GM18909 (cell line): Measurements from ENCODE around the gene TBCD.
"Not testable (repeated sequence)": the region's sequence is repeated elsewhere in the genome, so short reads cannot be mapped to it uniquely, and the experiment has no call there.

ENCODE experiments used
- ATAC-seq: cut with Tn5 transposase; IDR thresholded peaks from one replicate; pipeline ENCODE4 v1.9.1; 2021; ENCODE audit warnings: mild to moderate bottlenecking; ENCODE audit not compliant: unreplicated experiment, poor library complexity

The TBCD gene

GRCh38 chr17:82942166-82943130 lies 190.6 kb downstream of the TBCD start:
- no peak for ATAC-seq

- no peak for ATAC-seq
These were observed 191.5 kb downstream of the TBCD start for GRCh38 chr17:82943339-82943738.

DNA sequence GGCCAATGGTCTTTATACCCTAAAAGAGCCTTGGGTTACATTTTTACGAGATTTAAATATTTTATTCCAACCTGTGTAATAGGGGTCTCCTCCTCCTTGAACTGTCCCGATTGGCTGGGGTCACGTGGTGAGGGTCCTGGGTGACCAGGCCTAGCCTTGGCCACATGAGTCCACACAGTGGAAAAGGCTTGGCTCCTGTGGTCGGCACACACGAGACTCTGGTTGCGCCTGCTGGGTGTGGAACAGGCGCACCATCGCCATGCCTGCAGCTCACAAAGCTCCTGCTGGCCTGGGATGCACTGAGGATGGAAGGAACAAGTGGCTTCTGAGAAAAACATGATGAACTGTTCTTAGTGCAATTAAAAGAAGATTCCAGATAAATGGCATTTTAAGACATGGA lies 191.9 kb downstream of the TBCD start:
- ATAC-seq = no peak

GRCh38 chr17:82944990-82945389 lies 193.1 kb downstream of the TBCD start:
- ATAC-seq = no peak

GRCh38 chr17:82946081-82946480 lies 194.2 kb downstream of the TBCD start:
- ATAC-seq = no peak

DNA sequence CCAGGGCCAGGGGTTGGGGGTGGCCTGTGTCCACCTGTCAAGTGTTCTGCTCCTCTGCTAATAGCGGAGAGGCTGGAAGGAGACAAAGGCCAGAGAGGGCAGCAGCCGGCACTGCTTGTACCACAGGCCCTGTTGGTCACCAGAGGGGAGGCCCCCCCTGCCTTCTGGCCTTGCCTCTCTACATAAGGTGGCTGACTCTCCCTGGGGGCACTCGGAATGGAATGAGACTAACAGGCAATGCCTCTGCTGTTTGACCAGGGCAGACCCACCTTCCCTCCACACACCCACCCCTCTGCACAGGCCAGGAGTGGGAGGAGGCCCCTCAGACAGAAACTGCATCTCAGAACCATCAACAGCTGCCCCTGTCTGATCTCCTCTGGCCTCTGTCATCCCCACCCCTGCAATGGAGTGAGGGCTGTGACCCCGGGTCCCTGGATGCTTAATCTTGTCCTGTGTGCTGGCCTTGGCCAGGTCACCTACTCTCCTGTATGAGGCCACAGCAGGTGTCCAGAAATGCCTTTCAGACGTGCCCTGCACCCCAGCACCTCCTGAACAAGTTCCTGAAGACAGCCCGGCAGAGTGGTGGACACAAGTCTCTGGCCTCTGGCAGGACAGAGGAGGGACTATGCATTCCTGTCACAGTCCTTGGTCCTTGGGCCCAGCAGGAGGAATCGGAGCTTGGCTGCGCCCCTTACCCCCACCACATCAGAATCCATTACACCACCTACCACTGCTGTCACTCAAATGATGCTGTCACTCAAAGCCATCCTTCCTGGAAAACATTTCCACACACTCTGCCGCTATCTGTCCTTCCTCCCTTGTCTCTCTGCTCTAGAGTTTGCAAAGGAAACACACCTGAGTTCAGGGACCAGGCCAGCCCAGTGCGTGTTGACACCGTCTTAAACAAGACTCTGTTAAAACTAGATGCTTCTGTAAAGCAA lies 195.5 kb downstream of the TBCD start:
- ATAC-seq = no peak

GRCh38 chr17:82948081-82948511 lies 196.2 kb downstream of the TBCD start:
- ATAC-seq = no peak

DNA sequence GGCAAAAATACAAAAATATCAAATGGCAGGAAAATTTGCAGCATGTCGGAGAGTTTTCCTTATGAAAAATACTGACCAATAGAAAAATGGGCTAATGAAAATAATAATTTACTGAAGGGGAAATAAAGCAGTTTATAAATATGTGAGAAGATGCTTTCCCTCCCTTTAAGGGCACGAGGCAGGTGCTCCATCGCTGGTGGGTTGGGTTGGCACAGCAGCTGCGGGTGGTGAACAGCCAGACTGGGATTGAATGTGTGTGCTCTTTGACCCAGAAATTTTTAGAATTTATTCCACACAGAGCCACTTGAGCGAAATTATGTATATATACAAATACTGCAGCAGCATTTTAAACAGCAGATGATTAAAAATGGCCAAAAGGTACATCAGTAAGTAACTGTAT lies 197.1 kb downstream of the TBCD start:
- ATAC-seq = no peak

DNA sequence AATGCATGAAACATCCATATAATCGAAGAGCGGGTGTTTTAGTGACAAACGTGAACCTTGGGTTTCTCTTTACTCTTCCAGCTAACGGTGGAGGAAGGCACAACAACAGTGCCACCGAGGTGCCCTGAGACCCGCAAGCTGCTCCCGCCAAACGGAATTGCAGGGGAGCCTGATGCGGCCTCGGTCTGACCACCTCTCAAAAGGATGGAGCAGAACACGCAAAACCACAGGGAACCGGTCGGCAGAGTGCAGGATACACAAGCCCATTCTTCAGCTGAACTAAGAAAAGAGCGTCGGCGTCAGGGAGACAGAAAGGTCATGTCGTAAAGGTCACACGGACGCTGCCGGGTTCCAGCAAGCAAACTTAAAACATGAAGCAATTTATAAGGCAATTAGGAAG lies 197.5 kb downstream of the TBCD start:
- no peak for ATAC-seq

- no peak for ATAC-seq
These were observed 198.1 kb downstream of the TBCD start for GRCh38 chr17:82949984-82950383.

- no peak for ATAC-seq
These were observed 198.7 kb downstream of the TBCD start for GRCh38 chr17:82950525-82951102.

DNA sequence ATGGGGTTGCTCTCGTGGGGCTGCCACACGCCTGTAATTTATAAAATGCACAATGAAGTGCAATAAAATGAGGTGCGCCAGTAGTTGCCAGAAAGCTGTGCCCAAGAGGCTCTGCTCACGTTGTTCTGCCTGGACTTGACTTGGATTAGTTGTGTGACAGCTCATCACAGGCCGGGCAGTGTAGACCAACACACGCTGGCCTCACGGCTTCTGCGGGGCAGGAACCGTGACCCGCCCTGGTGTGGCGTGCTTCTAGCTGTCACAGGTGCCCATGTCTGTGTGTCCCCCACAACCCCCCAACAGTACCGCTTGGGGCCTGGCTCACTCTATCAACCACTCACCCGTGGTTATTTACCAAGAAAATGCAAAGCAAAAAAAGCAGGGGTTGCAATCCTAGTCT lies 200.2 kb downstream of the TBCD start:
- no peak for ATAC-seq

GRCh38 chr17:82955106-82955505 lies 203.2 kb downstream of the TBCD start:
- not testable (repeated sequence) for ATAC-seq

- ATAC-seq = not testable (repeated sequence)
These were observed 203.8 kb downstream of the TBCD start for GRCh38 chr17:82955627-82956026.

DNA sequence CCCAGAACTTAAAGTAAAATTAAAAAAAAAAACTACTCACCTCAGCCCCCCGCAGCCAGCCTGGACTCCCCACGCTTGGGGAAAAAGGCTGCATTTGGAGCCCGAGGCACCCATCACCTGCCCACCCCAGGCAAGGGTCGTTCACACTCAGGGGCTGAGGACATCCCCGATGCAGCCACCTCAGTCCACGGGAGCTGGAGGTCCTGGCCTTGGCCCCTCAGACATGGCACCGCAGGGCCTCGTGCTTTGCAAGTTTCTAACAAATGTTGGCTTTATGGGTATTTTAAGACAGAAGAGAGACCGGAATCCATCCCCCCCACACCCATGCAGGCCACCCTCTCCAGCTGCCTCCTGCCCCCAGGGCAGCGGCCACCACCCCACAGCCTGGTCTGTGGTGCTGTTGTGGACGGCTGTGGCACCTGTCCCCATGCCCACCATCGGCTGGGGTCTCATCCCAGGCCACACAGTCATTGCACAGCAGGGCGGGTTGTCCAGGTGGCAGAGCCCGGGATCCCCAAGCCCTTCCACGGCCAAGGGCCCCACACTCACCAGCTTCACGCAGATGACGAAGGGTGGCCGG lies 204.4 kb downstream of the TBCD start:
- no peak for ATAC-seq

GRCh38 chr17:82956726-82957468 lies 205.0 kb downstream of the TBCD start:
- ATAC-seq = no peak

- no peak for ATAC-seq
These were observed 205.6 kb downstream of the TBCD start for GRCh38 chr17:82957469-82957795.

DNA sequence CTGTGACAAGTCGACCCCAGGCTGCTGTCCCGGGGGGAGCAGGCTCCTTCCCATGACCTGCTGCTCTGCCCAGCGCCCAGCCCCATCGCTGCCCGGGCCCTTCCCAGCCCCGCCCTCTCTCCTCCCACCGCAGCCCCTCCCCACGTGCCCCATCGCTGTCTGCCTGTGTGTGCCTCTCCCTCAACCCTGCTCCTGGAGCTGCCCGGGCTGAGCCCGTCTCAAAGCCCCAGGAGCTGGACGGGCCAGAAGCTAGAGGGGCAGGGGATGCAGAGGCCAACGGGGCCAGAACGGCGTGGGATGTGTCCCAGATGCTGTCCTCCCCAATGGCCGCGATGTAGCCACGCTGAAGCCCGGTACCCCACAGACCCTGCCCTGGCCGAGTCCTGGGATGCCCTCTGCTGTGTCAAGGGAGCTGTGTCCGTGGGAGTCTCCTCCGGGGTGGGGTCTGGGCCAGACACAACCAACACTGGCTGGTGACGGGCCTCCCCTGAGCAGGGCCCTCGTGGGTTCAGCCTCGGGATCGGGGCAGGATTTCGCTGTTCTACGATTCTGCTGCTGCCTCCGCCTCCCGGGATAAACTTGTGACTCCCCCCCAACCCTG lies 206.2 kb downstream of the TBCD start:
- ATAC-seq = no peak

DNA sequence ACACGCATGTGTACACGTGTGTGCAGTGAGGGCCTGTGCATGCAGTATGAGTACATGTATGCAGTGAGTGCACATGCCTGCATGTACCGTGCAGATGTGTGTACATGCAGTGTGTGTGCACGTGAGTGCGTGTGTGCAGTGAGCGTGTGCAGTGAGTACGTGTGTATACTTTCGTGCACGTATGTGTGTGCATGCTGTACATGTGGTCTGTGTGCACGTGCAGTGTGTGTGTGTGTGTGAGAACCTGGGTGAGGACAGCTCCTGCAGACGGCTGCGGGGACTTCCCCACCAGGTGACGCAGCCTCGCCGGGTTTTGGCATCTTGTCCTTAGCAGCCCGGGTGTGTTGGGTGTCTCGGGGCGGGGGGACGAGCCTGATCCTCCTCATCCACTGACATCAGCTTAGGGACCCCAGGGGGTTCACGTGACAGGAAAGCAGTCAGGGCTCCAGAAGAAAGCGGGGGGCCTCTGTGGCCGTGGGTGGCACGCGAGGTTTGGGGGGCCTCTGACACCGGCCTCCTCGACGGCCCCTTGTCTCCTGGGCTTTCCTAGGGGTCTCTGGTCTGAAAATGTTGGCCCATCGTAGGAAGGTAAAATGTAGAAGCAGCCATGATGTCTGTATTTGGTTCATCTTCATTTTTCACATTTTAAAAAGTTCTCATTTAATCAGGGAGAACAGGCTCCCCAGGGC lies 207.5 kb downstream of the TBCD start:
- ATAC-seq = no peak
